ENCODE data around the gene CKAP4. TPM values are rescaled to one million over a fixed set of nuclear protein-coding genes. Genes with fewer than 3 reads are reported as not detected.

Gene CKAP4
- total and polyA plus RNA-seq, 2 of the 13 experiments (the other 11 are each of a cell fraction or from before 2014, with no cell fraction given), result 39.2 to 70.2 TPM

DNA sequence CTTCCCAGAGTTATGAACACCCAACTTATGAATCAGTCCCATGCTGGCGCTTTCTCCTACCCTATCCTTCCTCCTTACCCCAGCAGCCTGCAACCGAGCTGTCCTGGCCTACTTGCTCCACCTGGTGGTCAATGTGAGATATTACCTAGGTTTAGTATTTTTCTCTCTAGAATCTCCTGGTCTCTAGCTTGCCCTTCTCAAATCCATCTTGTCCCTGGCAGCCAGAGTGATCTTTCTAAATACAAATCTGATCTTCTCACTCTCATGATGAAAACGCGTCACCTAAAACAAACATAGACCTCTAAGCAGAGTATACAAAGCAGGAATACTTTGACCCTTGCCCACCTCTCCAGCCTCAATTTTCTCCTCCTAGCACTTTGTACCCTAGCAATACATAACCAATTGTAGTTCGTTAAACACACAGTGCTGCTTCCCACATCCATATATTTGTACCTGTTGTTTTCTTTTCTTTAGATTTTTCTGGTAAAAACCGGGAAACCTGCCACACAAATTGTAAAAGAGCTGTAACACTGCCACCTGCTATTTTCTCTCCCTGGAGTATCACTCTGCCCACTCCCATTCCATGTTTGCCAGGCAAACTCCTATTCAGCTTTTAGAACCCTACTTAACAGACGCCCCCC is 34.8 kb upstream of the CKAP4 start (continued):
- TF ChIP-seq, protein P1, sequence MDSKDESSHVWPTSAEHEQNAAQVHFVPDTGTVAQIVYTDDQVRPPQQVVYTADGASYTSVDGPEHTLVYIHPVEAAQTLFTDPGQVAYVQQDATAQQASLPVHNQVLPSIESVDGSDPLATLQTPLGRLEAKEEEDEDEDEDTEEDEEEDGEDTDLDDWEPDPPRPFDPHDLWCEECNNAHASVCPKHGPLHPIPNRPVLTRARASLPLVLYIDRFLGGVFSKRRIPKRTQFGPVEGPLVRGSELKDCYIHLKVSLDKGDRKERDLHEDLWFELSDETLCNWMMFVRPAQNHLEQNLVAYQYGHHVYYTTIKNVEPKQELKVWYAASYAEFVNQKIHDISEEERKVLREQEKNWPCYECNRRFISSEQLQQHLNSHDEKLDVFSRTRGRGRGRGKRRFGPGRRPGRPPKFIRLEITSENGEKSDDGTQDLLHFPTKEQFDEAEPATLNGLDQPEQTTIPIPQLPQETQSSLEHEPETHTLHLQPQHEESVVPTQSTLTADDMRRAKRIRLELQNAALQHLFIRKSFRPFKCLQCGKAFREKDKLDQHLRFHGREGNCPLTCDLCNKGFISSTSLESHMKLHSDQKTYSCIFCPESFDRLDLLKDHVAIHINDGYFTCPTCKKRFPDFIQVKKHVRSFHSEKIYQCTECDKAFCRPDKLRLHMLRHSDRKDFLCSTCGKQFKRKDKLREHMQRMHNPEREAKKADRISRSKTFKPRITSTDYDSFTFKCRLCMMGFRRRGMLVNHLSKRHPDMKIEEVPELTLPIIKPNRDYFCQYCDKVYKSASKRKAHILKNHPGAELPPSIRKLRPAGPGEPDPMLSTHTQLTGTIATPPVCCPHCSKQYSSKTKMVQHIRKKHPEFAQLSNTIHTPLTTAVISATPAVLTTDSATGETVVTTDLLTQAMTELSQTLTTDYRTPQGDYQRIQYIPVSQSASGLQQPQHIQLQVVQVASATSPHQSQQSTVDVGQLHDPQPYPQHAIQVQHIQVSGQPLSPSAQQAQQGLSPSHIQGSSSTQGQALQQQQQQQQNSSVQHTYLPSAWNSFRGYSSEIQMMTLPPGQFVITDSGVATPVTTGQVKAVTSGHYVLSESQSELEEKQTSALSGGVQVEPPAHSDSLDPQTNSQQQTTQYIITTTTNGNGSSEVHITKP (CRISPR knock-in tag; IDR thresholded peaks at IDR 0.05; ENCODE audit: low read depth), result peak; percentile 86
- peak; percentile 71; the same call in 1 of the 2 replicates for TF ChIP-seq TOE1 (CRISPR knock-in tag; IDR thresholded peaks at IDR 0.05)
- TF ChIP-seq ZNF614 (CRISPR knock-in tag; IDR thresholded peaks at IDR 0.05; ENCODE audit: borderline replicate concordance), result peak; percentile 81; the same call in 1 of the 2 replicates
- TF ChIP-seq HNF4G (IDR thresholded peaks at IDR 0.05; ENCODE audit: borderline replicate concordance, low read depth, low read length), result peak; percentile 94
- peak; percentile 84; the same call in 1 of the 2 replicates for TF ChIP-seq HNF4G (CRISPR knock-in tag; IDR thresholded peaks at IDR 0.05; ENCODE audit: borderline replicate concordance, low read depth)
- TF ChIP-seq ZNF878 (CRISPR knock-in tag; IDR thresholded peaks at IDR 0.05), result peak; percentile 71; the same call in 1 of the 2 replicates
- 0 out of 2 replicates have a peak, but pooled peaks have one; percentile 58 for TF ChIP-seq SMYD3 (CRISPR knock-in tag; IDR thresholded peaks at IDR 0.05)
- peak; percentile 88 for TF ChIP-seq PPARG (CRISPR knock-in tag; conservative IDR thresholded peaks at IDR 0.05)
- TF ChIP-seq SIN3B (IDR thresholded peaks at IDR 0.05; ENCODE audit: low read length), result no peak
- TF ChIP-seq MED1 (CRISPR knock-in tag; IDR thresholded peaks at IDR 0.05), result peak; percentile 92
- no peak for TF ChIP-seq ZNF768 (CRISPR knock-in tag; IDR thresholded peaks at IDR 0.05)
- peak; percentile 100 for TF ChIP-seq HMG20A (CRISPR knock-in tag; IDR thresholded peaks at IDR 0.05; ENCODE audit: borderline replicate concordance)
- peak; percentile 75; the same call in 1 of the 2 replicates for TF ChIP-seq SIX4 (CRISPR knock-in tag; IDR thresholded peaks at IDR 0.05)
- 0 out of 2 replicates have a peak, but pooled peaks have one; percentile 30 for TF ChIP-seq ZNF788 (CRISPR knock-in tag; IDR thresholded peaks at IDR 0.05; ENCODE audit: borderline replicate concordance)
- TF ChIP-seq, protein P2, sequence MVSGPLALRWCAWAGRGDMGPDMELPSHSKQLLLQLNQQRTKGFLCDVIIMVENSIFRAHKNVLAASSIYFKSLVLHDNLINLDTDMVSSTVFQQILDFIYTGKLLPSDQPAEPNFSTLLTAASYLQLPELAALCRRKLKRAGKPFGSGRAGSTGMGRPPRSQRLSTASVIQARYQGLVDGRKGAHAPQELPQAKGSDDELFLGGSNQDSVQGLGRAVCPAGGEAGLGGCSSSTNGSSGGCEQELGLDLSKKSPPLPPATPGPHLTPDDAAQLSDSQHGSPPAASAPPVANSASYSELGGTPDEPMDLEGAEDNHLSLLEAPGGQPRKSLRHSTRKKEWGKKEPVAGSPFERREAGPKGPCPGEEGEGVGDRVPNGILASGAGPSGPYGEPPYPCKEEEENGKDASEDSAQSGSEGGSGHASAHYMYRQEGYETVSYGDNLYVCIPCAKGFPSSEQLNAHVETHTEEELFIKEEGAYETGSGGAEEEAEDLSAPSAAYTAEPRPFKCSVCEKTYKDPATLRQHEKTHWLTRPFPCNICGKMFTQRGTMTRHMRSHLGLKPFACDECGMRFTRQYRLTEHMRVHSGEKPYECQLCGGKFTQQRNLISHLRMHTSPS (CRISPR knock-in tag; IDR thresholded peaks at IDR 0.05; ENCODE audit: low read depth), result peak; percentile 50; the same call in 1 of the 2 replicates
- no peak for TF ChIP-seq MTF2 (CRISPR knock-in tag; IDR thresholded peaks at IDR 0.05; ENCODE audit: borderline replicate concordance)
- TF ChIP-seq FOXJ3 (CRISPR knock-in tag; IDR thresholded peaks at IDR 0.05; ENCODE audit: borderline replicate concordance), result peak; percentile 93; the same call in 1 of the 2 replicates
- TF ChIP-seq SMARCC2 (IDR thresholded peaks at IDR 0.05), result no peak
- TF ChIP-seq ERF (CRISPR knock-in tag; IDR thresholded peaks at IDR 0.05), result peak; percentile 93
- peak; percentile 87 for TF ChIP-seq HOXA5 (CRISPR knock-in tag; IDR thresholded peaks at IDR 0.05)
- peak; percentile 80 for TF ChIP-seq FOSL1 (CRISPR knock-in tag; IDR thresholded peaks at IDR 0.05; ENCODE audit: borderline replicate concordance)
- TF ChIP-seq REPIN1 (CRISPR knock-in tag; IDR thresholded peaks at IDR 0.05; ENCODE audit: borderline replicate concordance, low read depth), result peak; percentile 79; the same call in 1 of the 2 replicates
- TF ChIP-seq SAP130 (CRISPR knock-in tag; IDR thresholded peaks at IDR 0.05; ENCODE audit: low read depth), result peak; percentile 86
- peak; percentile 84 for TF ChIP-seq ZNF629 (CRISPR knock-in tag; conservative IDR thresholded peaks at IDR 0.05)
- TF ChIP-seq ARNTL (CRISPR knock-in tag; IDR thresholded peaks at IDR 0.05), result no peak

Data from HepG2 (cell line).